ENCODE measurements around the gene ZDHHC14.
"Not testable (repeated sequence)": the region's sequence is repeated elsewhere in the genome, so short reads cannot be mapped to it uniquely, and the experiment has no call there.

ZDHHC14 gene

DNA sequence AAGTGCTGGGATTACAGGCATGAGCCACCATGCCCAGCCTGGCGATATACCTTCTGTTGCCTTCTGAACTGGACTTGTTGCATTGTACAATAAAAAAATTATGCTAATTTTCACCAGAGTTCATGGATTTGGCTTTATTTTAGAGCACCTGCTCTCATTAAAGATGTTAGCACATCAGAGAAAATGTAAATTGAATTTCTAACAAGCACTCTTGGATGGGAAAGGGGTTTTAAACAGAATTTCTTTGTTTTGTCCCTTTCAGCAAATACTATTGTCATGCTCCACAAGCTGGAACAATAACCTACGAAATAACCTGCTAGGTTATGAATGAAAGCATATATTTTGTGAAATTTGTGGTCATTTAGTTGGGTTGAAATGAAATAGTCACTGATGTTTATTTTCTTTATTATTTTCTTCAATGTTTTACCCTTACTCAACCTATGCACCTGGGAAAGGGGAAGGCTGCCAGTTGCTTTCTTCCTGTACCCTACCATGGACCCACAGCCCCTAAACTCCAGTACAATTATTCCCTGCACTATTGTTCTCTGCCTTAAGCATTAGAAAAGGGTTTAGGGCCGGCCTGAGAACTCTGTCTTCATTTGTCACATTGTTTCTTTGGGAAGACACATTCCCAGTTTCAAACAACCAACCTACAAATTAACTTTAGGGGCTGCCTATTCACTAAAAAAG, 22.2 kb downstream of the ZDHHC14 start:
- POLR2A ChIA-PET (ENCODE audit: low non-redundant PET) = no interaction called here
- TF ChIP-seq, protein P1, sequence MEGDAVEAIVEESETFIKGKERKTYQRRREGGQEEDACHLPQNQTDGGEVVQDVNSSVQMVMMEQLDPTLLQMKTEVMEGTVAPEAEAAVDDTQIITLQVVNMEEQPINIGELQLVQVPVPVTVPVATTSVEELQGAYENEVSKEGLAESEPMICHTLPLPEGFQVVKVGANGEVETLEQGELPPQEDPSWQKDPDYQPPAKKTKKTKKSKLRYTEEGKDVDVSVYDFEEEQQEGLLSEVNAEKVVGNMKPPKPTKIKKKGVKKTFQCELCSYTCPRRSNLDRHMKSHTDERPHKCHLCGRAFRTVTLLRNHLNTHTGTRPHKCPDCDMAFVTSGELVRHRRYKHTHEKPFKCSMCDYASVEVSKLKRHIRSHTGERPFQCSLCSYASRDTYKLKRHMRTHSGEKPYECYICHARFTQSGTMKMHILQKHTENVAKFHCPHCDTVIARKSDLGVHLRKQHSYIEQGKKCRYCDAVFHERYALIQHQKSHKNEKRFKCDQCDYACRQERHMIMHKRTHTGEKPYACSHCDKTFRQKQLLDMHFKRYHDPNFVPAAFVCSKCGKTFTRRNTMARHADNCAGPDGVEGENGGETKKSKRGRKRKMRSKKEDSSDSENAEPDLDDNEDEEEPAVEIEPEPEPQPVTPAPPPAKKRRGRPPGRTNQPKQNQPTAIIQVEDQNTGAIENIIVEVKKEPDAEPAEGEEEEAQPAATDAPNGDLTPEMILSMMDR (conservative IDR thresholded peaks at IDR 0.05; ENCODE audit: low read depth) = no peak
- no peak for DNase-seq (ENCODE audit: low spot score)
- CTCF ChIA-PET = interaction anchor here (0.6 kb wide), 1 partner anchor 79 kb away, joined by 3 read pairs; no protein-coding TSS in a partner anchor
- H3K27ac ChIP-seq = no peak overlapping the region

DNA sequence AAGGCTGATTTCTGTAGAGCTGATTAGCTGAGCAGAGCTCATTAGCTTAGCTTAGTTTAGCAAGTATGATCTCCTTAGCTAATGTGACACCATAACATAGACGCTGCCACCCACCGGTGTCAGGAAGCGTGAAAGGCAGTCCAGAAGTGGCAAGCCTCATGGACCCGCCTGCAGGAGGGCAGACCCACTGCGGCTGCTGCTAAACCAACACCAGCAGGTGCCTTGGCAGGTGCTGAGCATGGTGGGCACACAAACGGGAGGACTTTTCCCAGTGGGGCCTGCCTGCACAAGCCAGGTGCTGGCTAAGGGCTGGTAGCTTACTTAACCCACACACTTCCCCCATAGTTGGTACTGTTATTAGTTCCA, 22.7 kb downstream of the ZDHHC14 start:
- DNase-seq (ENCODE audit: low spot score) = no peak

DNA sequence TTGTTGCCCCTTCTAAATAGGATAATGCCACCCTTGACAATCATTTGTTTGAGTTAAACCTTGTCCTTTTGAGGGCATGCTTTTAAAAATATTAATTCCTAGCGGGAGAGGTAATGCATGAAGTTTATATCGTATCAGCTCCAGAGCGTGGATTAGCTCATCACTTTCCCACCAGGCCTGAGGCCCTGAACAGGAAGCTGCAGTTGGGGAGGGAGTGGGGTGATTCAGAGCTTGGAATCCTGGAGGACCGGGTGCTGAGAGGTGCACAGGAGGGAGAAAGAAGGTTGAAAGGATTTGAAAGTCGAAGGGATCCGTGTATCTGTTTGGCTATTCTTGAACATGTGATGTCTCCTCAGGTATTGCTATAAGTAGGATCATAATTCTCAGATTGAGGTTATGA, 25.0 kb downstream of the ZDHHC14 start:
- TF ChIP-seq, protein P1 (conservative IDR thresholded peaks at IDR 0.05; ENCODE audit: low read depth) = no peak
- no peak overlapping the region for H3K27ac ChIP-seq
- POLR2A ChIA-PET (ENCODE audit: low non-redundant PET) = no interaction called here
- peak; percentile 75 for DNase-seq (ENCODE audit: low spot score)
- CTCF ChIA-PET = interaction anchor here (0.6 kb wide), 1 partner anchor 11 kb away, joined by 4 read pairs; no protein-coding TSS in a partner anchor

More for the DNA sequence above, 22.7 kb downstream of the ZDHHC14 start:
- ChIA-PET POLR2A (ENCODE audit: low non-redundant PET) (no interaction called here), CTCF (no interaction called here)
- no peak overlapping the region for H3K27ac ChIP-seq
- TF ChIP-seq, protein P1 (conservative IDR thresholded peaks at IDR 0.05; ENCODE audit: low read depth) = no peak

DNA sequence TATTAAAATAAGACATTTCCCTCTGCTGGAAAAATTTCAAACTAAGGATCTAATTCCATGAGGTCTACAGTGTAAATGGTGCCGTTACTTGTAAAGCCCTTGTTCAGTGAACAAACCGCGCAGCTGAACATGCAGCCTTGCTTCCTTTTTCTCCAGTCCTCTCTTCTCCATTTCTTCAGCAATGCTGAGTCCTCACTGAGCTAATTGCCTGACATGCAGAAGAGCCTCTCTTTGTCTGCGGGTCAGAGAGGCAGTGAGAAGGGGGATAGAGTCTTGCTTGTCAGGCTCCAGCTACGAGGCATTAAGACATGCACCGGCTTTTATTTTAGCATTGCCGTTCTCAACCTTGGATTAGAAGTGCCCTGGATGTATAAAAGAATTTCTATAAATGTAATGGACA, 25.7 kb downstream of the ZDHHC14 start:
- TF ChIP-seq, protein P1 (conservative IDR thresholded peaks at IDR 0.05; ENCODE audit: low read depth) = no peak
- ChIA-PET CTCF (no interaction called here), POLR2A (ENCODE audit: low non-redundant PET) (no interaction called here)
- no peak for DNase-seq (ENCODE audit: low spot score)
- no peak overlapping the region for H3K27ac ChIP-seq

DNA sequence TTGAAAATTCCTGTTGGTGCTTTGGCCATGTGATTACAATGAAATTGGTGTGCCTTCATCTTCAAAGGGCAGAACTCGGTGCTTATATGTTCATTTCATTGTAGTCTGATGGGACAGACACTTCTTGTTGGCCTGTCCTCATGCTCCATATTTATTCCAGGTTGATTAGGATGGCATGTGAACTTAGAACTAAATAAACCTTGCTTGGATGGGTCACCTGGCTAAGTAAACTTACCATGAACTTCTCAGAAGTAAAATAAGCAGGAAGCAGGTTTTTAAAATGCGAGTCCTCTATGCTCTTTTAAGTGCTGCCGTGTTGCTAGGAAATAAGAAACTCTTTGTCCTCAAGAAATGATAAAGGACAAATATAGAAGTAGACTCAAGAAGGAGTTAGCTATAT, 26.7 kb downstream of the ZDHHC14 start:
- POLR2A ChIA-PET (ENCODE audit: low non-redundant PET) = no interaction called here
- no peak overlapping the region for H3K27ac ChIP-seq
- CTCF ChIA-PET = interaction anchor here (0.6 to 0.9 kb wide), 2 partner anchors 14 to 28 kb away, joined by 3 to 4 read pairs; no protein-coding TSS in a partner anchor
- TF ChIP-seq, protein P1 (conservative IDR thresholded peaks at IDR 0.05; ENCODE audit: low read depth) = no peak
- DNase-seq (ENCODE audit: low spot score) = no peak

DNA sequence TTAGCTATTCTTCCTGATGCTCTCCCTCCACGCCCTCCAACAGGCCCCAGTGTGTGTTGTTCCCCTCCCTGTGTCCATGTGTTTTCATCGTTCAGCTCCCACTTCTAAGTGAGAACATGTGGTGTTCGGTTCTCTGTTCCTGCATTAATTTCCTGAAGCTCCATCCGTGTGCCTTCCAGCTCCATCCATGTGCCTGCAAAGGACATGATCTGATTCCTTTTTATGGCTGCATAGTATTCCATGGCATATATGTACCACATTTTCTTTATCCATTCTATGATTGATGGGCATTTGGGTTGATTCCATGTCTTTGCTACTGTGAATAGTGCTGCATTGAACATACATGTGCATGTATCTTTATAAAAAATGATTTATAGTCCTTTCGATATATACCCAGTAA, 27.4 kb downstream of the ZDHHC14 start:
- POLR2A ChIA-PET (ENCODE audit: low non-redundant PET); H3K27ac ChIP-seq; DNase-seq (ENCODE audit: low spot score): not testable (repeated sequence)
- CTCF ChIA-PET = interaction anchor here (0.9 kb wide), 1 partner anchor 29 kb away, joined by 4 read pairs; no protein-coding TSS in a partner anchor

DNA sequence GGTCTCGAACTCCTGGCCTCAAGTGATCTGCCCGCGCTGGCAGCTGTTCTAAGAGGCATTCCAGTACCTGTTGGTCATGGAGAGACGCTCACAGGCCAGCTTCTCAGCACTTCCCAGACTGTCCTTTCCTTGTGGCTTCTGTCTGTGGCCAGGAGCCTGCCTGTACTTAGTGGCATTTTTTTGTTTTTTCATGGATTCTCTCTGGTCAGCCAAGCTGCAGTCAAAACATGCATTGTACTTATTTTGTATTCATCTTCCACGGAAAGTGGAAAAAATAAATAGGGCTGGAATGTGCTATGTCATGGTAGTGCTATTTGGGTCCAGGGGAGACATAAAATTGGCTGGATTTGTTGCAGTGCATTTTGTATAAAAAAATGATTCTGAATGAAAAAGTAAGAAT, 29.1 kb downstream of the ZDHHC14 start:
- POLR2A ChIA-PET (ENCODE audit: low non-redundant PET) = no interaction called here
- TF ChIP-seq, protein P1 (conservative IDR thresholded peaks at IDR 0.05; ENCODE audit: low read depth) = no peak
- no peak overlapping the region for H3K27ac ChIP-seq
- no peak for DNase-seq (ENCODE audit: low spot score)
- CTCF ChIA-PET = no interaction called here

Measured in RWPE1 (cell line).